HG03064 (cell line): ENCODE results near the gene KLF16.
A peak's percentile ranks its signal among the peaks of the same experiment; 100 is the strongest.

ENCODE experiments used
- ATAC-seq: cut with Tn5 transposase; IDR thresholded peaks from one replicate; pipeline ENCODE4 v1.9.1; 2021; ENCODE audit warnings: low read depth; ENCODE audit not compliant: unreplicated experiment

KLF16 gene

GRCh38 chr19:1871630-1872029 lies 8.3 kb upstream of the KLF16 start:
- ATAC-seq = no peak

- ATAC-seq = no peak
Observed at GRCh38 chr19:1871140-1871597, 7.8 kb upstream of the KLF16 start.

DNA sequence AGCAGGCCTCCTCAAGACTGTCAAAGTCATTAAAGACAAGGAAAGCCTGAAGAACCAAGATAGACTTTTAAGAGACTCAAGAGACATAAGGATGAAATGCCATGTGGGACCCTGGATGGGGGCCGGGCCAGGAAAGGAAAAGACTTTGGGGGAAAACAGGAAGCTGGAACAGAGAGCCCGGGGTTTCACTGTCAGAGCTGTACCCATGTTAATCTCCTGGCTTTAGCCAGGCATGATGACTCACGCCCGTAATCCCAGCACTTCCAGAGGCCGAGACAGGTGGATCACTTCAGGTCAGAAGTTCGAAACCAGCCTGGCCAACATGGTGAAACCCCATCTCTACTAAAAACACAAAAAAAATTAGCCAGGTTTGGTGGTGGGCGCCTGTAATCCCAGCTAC lies 5.6 kb upstream of the KLF16 start:
- ATAC-seq = no peak

DNA sequence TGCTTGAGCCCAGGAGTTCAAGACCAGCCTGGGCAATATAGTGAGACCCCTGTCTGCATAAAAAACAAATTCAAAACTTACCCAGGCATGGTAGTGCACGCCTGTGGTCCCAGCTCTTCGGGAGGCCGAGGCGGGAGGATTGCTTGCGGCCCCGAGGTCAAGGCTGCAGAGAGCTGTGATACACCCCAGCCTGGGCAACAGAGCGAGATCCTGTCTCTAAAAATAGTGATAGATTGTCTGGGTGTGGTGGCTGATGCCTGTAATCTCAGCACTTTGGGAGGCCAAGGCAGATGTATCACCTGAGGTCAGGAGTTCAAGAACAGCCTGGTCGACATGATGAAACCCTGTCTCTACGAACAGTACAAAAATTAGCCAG lies 4.0 kb upstream of the KLF16 start:
- no peak for ATAC-seq

GRCh38 chr19:1866693-1867348 lies 3.4 kb upstream of the KLF16 start:
- no peak for ATAC-seq

DNA sequence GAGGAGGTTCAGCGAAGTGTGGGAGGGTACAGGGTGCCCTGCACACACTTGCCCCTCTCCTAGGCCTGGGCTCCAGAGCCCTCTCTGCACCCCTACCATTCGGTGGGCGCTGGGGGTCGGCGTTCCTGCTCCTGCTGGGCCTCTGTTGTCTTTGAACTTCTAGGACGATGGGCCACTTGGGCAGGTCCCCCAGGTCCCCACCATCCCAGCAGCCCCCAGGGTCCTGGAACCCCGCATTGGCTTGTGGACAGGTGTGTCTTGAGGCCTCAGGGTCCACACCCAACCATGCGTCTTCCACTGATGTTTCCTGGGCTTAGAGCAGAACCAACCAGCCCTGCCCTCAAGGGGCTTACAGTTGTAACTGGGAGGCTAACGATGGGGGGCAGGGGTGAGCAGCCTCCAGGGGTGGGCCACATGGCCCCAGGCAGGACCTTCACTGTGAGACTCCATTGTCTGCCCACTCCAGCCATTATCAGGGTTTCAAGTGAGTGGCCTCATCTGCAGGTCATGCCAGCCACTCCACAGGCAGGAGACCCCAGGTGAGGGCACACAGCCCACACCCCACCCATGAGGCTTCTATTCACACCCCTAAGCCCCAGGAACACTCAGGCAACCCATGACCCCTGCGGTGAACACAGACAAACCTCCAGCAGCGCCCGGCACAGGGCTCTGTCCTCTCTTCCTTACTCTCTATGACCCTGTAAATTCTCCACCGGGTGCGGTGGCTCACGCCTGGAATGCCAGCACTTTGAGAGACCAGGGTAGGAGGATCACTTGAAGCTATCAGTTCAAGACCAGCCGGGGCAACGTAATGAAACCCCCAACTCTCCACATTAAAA lies 2.0 kb upstream of the KLF16 start:
- ATAC-seq = no peak

DNA sequence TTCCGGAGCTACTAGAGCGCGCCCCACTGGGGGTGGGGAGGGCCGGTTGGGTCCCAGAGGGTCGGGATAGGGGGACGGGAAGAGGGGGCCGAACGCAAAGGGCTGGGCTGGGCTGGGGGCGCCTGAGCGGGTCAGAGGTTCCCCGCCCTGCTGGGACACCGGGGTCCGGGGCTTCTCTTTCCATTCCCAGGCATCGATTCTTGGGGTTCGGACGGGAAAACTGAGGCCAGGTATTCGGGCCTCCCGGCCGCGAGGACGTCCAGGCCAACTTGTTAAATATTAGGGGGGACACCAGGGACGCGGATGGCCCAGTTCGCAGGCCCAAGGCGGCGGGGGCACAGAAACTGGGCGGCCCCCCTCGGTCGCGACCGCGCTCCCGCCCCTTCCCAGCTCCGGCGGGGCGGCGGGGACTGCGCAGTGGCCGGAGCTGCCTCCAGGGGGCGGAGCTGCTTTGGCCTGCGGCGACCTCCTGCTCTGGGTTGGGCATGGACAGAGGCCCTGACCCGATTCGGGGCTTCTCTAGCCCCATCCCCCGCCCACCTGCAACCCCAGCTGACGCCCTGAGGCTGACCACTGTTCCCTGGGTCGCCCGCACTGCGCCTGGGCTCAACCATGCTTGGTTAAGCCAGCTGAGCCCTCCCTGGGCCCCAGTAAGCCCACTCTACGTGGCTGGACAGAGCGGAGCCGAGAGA lies 1.2 kb upstream of the KLF16 start:
- ATAC-seq = no peak

GRCh38 chr19:1863638-1864479 lies 480 bp upstream of the KLF16 start:
- ATAC-seq = peak; percentile 44

- ATAC-seq = peak; percentile 6
Observed at GRCh38 chr19:1862424-1863327, 703 bp downstream of the KLF16 start.

DNA sequence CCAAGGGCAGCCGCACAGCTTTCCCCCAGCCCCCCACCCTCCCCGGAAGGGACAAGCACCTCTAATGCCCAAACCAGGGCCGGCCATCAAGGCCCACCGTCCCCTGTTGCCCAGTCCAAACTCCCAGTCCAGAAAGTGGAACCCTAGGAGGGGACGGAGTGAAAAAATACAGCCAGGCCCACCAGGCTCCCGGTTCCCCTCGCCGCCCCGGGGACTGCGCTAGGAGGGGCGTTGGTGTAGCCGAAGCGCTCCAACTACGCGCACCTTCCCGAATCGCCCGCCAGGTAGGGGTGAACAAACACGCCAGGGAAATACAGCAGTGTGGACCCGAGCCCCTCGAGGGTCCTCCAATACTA lies 1.3 kb downstream of the KLF16 start:
- ATAC-seq = no peak

DNA sequence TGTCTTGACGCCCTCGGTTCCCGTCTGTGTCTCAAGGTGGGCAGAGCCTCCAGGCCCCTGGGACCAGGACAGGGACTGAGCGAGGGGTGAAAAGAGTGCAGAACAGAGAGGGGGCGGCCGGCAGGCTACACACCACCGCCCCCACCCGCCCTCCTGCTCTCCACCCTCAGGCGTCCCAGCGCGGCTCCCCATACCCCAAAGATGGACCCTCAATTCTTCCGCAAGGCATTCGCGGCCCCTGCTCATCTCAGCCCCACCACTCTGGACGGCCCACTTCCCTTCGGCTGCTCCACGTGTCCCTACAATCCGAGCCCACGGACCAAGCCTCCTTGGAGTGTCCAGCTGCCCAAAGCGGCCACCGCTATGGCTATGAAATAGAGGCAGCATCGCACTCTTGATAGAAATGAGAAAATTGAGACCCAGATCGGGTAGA lies 1.8 kb downstream of the KLF16 start:
- no peak for ATAC-seq

GRCh38 chr19:1860821-1861598 lies 2.4 kb downstream of the KLF16 start:
- ATAC-seq = no peak

DNA sequence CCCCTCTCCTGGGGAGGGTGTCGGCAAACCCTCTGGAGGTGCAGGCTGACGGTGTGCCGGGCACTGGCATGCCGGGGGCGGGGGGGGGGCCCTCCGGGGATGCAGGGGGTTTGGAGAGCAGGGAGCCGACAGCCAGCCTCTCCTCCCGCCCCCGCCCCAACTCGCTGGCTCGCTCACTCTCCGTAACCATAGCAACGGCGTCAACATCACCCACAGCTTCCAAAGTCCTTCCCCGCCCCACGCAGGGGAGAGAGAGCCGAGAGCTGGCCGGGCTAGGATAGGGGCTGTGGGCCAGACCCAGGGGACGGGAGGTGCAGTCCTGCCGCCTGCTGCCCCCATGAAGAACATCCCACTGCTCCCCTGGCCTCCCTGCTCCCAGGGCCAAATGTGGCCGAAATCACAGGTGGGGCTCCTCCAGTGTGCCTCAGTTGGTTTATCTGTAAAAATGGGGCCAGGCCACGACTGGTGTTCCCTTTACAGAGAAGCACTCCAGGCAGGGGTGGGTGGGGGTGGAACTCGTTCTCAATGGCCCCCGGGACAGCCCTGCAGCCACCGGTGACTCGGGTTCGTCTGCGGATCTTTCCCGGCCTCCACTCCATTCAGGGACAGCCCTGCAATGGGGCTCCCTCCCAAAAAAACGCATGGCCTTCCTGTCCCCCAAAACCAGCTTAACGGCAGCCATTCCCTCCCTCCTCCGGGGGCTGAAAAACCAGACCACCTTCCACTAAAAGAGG lies 3.2 kb downstream of the KLF16 start:
- ATAC-seq = no peak

- no peak for ATAC-seq
Observed at GRCh38 chr19:1859331-1859781, 4.0 kb downstream of the KLF16 start.

- ATAC-seq = no peak
Observed at GRCh38 chr19:1858412-1859081, 4.8 kb downstream of the KLF16 start.

DNA sequence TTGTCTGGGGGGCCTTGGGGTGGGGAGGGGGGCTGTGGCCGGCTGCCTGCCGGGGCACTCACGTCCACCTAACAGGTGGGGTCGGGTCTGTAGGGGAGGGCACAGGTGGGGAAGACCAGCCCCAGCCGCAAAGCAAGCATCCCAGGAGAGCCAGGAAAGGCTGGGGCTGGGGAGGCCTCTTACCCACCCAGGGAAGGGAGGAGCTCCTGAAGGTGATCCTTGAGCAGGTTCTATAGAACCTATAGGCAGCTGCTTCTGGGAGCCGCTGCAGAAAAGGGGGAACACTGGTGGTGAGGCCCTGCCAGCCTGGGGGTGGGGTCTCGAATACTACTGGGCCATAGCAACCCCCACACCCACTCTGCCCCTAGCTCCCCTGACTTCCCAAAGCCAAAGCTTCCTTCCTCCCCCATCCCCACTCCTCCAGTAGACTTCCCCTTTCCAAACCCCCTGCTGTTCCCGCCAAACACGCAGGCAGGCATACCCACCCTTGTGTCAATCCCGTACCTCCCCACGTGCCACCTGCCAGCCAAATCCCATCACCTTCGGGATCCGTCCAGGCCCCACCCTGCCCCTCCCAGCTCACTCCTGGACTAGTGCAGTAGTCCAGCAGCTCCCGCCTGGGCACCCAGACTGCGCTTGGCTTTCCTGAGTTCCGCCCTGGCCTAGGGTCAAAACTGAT lies 5.6 kb downstream of the KLF16 start:
- no peak for ATAC-seq
